H1 (cell line): ENCODE measurements around the gene FAM120A. TPM values are rescaled to one million over a fixed set of nuclear protein-coding genes. Genes with fewer than 3 reads are reported as not detected.

Experiments
- BACH1 ChIP-seq: IDR thresholded peaks from 2 replicates; pipeline ENCODE4 v1.6.1; 2012; ENCODE audit warnings: low read length, improper control_type of control experiment
- BCL11A ChIP-seq, 2 experiments: IDR thresholded peaks; one replicate each; pipeline ENCODE4 v1.6.1; 2011; ENCODE audit warnings: low read depth in 2 of 2, low read length in 2 of 2, mild to moderate bottlenecking in 2 of 2
- CHD1 ChIP-seq: IDR thresholded peaks from 2 replicates; pipeline ENCODE4 v1.6.1; 2012; ENCODE audit warnings: low read depth, low read length, improper control_type of control experiment
- CREB1 ChIP-seq: IDR thresholded peaks from 2 replicates; pipeline ENCODE4 v1.6.1; 2012; ENCODE audit warnings: inconsistent platforms
- EZH2 ChIP-seq: fragments of 200-600 bp; sonication (generic); IDR thresholded peaks from 2 replicates; pipeline ENCODE4 v1.7.1; 2012; ENCODE audit warnings: low read depth, mild to moderate bottlenecking, moderate library complexity, low read length, inconsistent platforms; ENCODE audit not compliant: severe bottlenecking
- GABPA ChIP-seq: IDR thresholded peaks from 2 replicates; pipeline ENCODE4 v1.6.1; 2011; ENCODE audit warnings: mild to moderate bottlenecking, low read length, moderate library complexity, borderline replicate concordance; ENCODE audit not compliant: insufficient read depth
- GTF2F1 ChIP-seq: IDR thresholded peaks from 2 replicates; pipeline ENCODE4 v1.6.1; 2012; ENCODE audit warnings: low read depth, low read length, improper control_type of control experiment, borderline replicate concordance
- JUND ChIP-seq: IDR thresholded peaks from 2 replicates; pipeline ENCODE4 v1.6.1; 2011; ENCODE audit warnings: mild to moderate bottlenecking, improper control_type of control experiment, low read length
- KDM4A ChIP-seq: IDR thresholded peaks from one replicate; pipeline ENCODE4 v1.7.1; 2012; ENCODE audit warnings: low read depth, mild to moderate bottlenecking, moderate library complexity, low read length, inconsistent platforms; ENCODE audit not compliant: severe bottlenecking
- NRF1 ChIP-seq: IDR thresholded peaks from 2 replicates; pipeline ENCODE4 v1.6.1; 2011; ENCODE audit warnings: mild to moderate bottlenecking, low read depth, low read length, improper control_type of control experiment
- PHF8 ChIP-seq: fragments of 200-600 bp; sonication (generic); conservative IDR thresholded peaks from 2 replicates; pipeline ENCODE4 v1.7.1; 2012; ENCODE audit warnings: low read depth, mild to moderate bottlenecking, inconsistent platforms, low read length, moderate library complexity
- RAD21 ChIP-seq, 2 experiments: IDR thresholded peaks in 1 of 2; conservative IDR thresholded peaks in 1 of 2; 2 replicates each; pipeline ENCODE4 v1.6.1; 2011; ENCODE audit warnings: low read depth in 2 of 2, low read length in 2 of 2, improper control_type of control experiment in 1 of 2, inconsistent platforms in 1 of 2, mild to moderate bottlenecking in 1 of 2, moderate library complexity in 1 of 2
- RFX5 ChIP-seq: IDR thresholded peaks from 2 replicates; pipeline ENCODE4 v1.6.1; 2011; ENCODE audit warnings: low read depth, low read length, improper control_type of control experiment, borderline replicate concordance
- SIN3A ChIP-seq, 2 experiments: IDR thresholded peaks in 1 of 2; conservative IDR thresholded peaks in 1 of 2; 2 replicates each; pipeline ENCODE4 v1.6.1; 2011 to 2012; ENCODE audit warnings: low read length in 2 of 2, improper control_type of control experiment in 1 of 2, low read depth in 1 of 2, mild to moderate bottlenecking in 1 of 2
- TAF1 ChIP-seq: IDR thresholded peaks from 2 replicates; pipeline ENCODE4 v1.6.1; 2011; ENCODE audit warnings: mild to moderate bottlenecking, low read depth, low read length
- TAF7 ChIP-seq: optimal IDR thresholded peaks from 2 replicates; pipeline ENCODE3; 2011; ENCODE audit warnings: low read depth, mild to moderate bottlenecking, inconsistent platforms, low read length, moderate library complexity, borderline replicate concordance
- TBP ChIP-seq: IDR thresholded peaks from 2 replicates; pipeline ENCODE4 v1.6.1; 2011; ENCODE audit warnings: low read depth, low read length, improper control_type of control experiment
- YY1 ChIP-seq: IDR thresholded peaks from 2 replicates; pipeline ENCODE4 v1.6.1; 2011; ENCODE audit warnings: low read depth, mild to moderate bottlenecking, low read length
- ZNF274 ChIP-seq: IDR thresholded peaks from 2 replicates; pipeline ENCODE4 v1.7.0; 2012; ENCODE audit warnings: low read length, borderline replicate concordance; ENCODE audit errors: extremely low read depth
- polyA plus RNA-seq, 7 experiments: library from polyadenylated mRNA; depleted of rRNA in 3 of 7; stranded (reverse) in 5 of 7; unstranded in 2 of 7; fragments of >200 nt in 5 of 7; fragments of 200-250 nt in 2 of 7; gene quantifications; 1 replicate in 5 of 7; 2 replicates in 1 of 7; 4 replicates in 1 of 7; pipeline versions ENCODE4 v1.2.1 to v1.2.3, GENCODE V29; 2011 to 2013; ENCODE audit warnings: missing spikeins in 2 of 7, mixed read lengths in 2 of 7
- total RNA-seq: library from RNA; stranded (reverse); fragmentation: NEBNext Ultra II Directional; extraction: Animal tissue kit (Norgen Biotek cat#: 25700); gene quantifications from 2 replicates; pipeline ENCODE4 v1.2.1, GENCODE V29; 2021
- TF ChIP-seq, protein P1 (sequence below), 3 experiments: IDR thresholded peaks; 1 replicate in 2 of 3; 2 replicates in 1 of 3; pipeline versions ENCODE4 v1.5.1 to v1.6.1; 2011; ENCODE audit warnings: low read length in 3 of 3, mild to moderate bottlenecking in 3 of 3, inconsistent platforms in 2 of 3, low read depth in 1 of 3, moderate library complexity in 1 of 3; ENCODE audit not compliant: insufficient read depth in 1 of 3; ENCODE audit errors: control extremely low read depth in 1 of 3

FAM120A gene
- total and polyA plus RNA-seq, 2 of the 8 experiments (the other 6 are each of a cell fraction or from before 2014, with no cell fraction given): 24.9 to 54.7 TPM

DNA sequence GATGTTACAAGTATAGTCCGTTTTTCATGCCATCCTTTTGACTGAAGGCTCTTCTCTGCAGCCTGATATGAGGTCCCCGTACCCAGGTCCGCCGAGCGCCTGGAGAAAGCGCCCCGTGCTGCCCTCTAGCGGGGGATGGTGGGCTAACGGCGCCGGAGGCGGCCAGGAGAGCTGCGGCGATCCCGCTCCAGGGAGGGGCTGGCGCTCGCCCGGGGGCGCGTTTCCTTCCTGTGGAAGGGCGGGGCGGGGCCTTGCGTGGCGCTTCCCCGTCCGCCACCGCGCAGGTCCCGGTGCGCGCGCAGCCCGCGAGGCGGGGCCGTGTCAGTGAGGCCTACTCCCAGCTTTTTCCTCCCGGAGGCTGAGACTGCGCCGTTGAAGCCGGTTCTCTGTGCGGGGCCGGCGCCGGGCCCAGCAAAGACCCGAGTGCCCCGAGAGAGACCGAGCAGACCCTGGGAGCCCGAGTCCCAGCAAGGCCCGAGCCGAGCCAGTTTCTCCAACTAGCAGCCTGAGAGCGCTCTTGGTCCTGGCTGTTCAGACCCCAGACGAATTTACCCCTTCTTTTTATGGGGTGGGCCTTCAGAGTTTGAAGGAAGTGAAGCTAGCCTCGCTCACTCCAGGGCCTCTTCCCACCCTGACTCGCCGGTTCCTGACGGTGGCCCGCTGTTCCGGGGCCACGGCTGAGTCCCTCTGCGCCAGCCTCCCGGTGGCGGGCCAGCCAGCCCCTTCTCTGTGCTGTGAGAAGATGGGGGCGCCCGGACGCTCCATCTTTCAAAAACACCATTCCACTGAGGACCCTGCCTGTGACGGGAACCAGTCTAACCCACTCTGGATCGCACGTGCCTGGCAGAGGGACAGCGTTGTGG is 115.2 kb downstream of the FAM120A start (continued):
- TF ChIP-seq TBP (no peak), RAD21 (IDR thresholded peaks at IDR 0.05 in 1 of 2, conservative IDR thresholded peaks at IDR 0.05 in 1 of 2; ENCODE audit: low read depth in 2 of 2, low read length in 2 of 2) (peak; percentile 70 to 79), BACH1 (peak; percentile 94), JUND (no peak), PHF8 (peak; percentile 45; the same call in 1 of the 2 replicates), CREB1 (peak; percentile 12; the same call in 1 of the 2 replicates), ZNF274 (no peak), KDM4A (peak; percentile 53), RFX5 (no peak), NRF1 (peak; percentile 46), GTF2F1 (no peak), TAF1 (peak; percentile 51; the same call in 1 of the 2 replicates), CHD1 (no peak), SIN3A (conservative IDR thresholded peaks at IDR 0.05 in 1 of 2, IDR thresholded peaks at IDR 0.05 in 1 of 2; ENCODE audit: low read depth in 1 of 2, low read length in 2 of 2) (0 out of 4 replicates have a peak, but pooled peaks of 1 of the 2 experiments have one; percentile 52), TAF7 (peak; percentile 60), EZH2 (no peak), GABPA (peak; percentile 54; the same call in 1 of the 2 replicates), BCL11A (IDR thresholded peaks at IDR 0.05; ENCODE audit: low read depth in 2 of 2, low read length in 2 of 2) (no peak), YY1 (peak; percentile 70; the same call in 1 of the 2 replicates)
- TF ChIP-seq, protein P1, sequence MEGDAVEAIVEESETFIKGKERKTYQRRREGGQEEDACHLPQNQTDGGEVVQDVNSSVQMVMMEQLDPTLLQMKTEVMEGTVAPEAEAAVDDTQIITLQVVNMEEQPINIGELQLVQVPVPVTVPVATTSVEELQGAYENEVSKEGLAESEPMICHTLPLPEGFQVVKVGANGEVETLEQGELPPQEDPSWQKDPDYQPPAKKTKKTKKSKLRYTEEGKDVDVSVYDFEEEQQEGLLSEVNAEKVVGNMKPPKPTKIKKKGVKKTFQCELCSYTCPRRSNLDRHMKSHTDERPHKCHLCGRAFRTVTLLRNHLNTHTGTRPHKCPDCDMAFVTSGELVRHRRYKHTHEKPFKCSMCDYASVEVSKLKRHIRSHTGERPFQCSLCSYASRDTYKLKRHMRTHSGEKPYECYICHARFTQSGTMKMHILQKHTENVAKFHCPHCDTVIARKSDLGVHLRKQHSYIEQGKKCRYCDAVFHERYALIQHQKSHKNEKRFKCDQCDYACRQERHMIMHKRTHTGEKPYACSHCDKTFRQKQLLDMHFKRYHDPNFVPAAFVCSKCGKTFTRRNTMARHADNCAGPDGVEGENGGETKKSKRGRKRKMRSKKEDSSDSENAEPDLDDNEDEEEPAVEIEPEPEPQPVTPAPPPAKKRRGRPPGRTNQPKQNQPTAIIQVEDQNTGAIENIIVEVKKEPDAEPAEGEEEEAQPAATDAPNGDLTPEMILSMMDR (IDR thresholded peaks at IDR 0.05; ENCODE audit: control extremely low read depth in 1 of 3, insufficient read depth in 1 of 3, low read depth in 1 of 3, low read length in 3 of 3): peak; percentile 73 to 94 (median 89)
